ENCODE data around the gene KRTAP5-7. TPM values are rescaled to one million over a fixed set of nuclear protein-coding genes. Genes with fewer than 3 reads are reported as not detected.

The KRTAP5-7 gene
- total RNA-seq, 1 experiment from 2014 or later, result not detected

DNA sequence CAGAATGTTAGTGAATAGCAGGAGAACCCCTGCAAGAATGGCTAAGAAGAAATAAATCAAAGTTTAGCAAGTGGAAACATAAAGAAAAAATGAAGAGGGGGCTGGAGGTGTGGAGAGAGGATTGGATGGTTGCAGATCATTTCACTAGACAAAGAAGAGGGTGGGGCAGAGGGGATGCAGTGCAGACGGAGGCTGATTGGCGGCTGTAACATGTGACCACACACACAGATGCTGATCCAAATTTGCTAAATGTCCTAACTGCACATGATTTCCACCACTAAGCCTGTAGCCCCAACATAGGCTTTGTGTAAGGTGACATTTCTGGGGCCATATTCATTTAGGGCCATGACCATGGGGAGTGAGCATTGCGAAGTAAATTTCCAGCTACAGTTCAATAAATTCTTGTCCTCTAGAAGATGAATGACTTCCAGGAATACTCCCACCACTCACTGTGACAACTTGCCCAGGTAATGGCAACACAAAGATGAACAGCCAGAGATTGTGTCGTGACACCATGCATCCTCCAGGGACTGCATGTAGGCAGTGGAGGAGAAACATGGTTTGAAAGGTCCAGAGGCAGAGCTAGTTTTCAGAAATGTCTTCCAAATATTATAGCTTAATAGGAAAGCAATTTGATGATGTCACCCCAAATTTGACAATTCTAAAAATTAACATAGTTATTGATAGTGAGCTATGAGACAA lies 48.8 kb downstream of the KRTAP5-7 start:
- no peak overlapping the region for H2AFZ ChIP-seq (ENCODE audit: low read depth, low read length, poor library complexity, severe bottlenecking)
- peaks cover 0 to 4% of the 10 kb centered on the region in 2 experiments; a peak in 1 of 4 replicates for H3K4me1 ChIP-seq (ENCODE audit: control insufficient read depth in 1 of 2, insufficient read depth in 2 of 2, low read length in 2 of 2)
- H3K4me3 ChIP-seq (replicated peaks in 1 of 2; ENCODE audit: low read depth in 1 of 2, low read length in 2 of 2), result no peak overlapping the region
- no peaks in the 10 kb centered on the region for H3K36me3 ChIP-seq (ENCODE audit: control insufficient read depth in 1 of 2, insufficient read depth in 2 of 2, low read length in 2 of 2)
- DNase-seq (ENCODE audit: low read depth, low spot score), result no peak
- H3K9me3 ChIP-seq (ENCODE audit: control insufficient read depth in 1 of 2, insufficient read depth in 1 of 2, low read depth in 1 of 2, low read length in 2 of 2), result no peaks in the 10 kb centered on the region
- intact Hi-C loops (cut with micrococcal nuclease), result no loop called here
- no peaks in the 10 kb centered on the region for H4K20me1 ChIP-seq (ENCODE audit: insufficient read depth)
- ChIA-PET RAD21 (ENCODE audit: low non-redundant PET in 1 of 2, low total read pairs in 2 of 2, uncharacterized antibody in 2 of 2, unreplicated experiment in 2 of 2) (no interaction called here), POLR2A (no interaction called here), CTCF (interaction anchor here (1.4 kb wide), 1 partner anchor 12 kb away, joined by 4 read pairs; no protein-coding TSS in a partner anchor)
- TF ChIP-seq, protein P1, sequence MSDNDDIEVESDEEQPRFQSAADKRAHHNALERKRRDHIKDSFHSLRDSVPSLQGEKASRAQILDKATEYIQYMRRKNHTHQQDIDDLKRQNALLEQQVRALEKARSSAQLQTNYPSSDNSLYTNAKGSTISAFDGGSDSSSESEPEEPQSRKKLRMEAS (IDR thresholded peaks at IDR 0.05), result no peak
- TF ChIP-seq YY1 (IDR thresholded peaks at IDR 0.05; ENCODE audit: extremely low read depth, insufficient replicate concordance, low read depth, low read length) (no peak), POLR2A (IDR thresholded peaks at IDR 0.05; ENCODE audit: borderline replicate concordance, extremely low read depth, insufficient read depth, insufficient read length) (no peak), SP1 (IDR thresholded peaks at IDR 0.05; ENCODE audit: low read depth) (no peak), SRF (IDR thresholded peaks at IDR 0.05; ENCODE audit: low read depth) (no peak), POLR2AphosphoS5 (IDR thresholded peaks at IDR 0.05; ENCODE audit: low read depth, low read length) (no peak), CEBPB (IDR thresholded peaks at IDR 0.05; ENCODE audit: low read depth) (no peak), EGR1 (IDR thresholded peaks at IDR 0.05; ENCODE audit: low read depth) (no peak), ZFX (IDR thresholded peaks at IDR 0.05) (no peak), CBX3 (IDR thresholded peaks at IDR 0.05; ENCODE audit: low read depth) (no peak), EZH2phosphoT487 (IDR thresholded peaks at IDR 0.05; ENCODE audit: borderline replicate concordance) (no peak), ZNF274 (IDR thresholded peaks at IDR 0.05; ENCODE audit: low read depth, low read length) (no peak), RAD21 (IDR thresholded peaks at IDR 0.05; ENCODE audit: low read depth) (no peak)
- TF ChIP-seq, protein P2, sequence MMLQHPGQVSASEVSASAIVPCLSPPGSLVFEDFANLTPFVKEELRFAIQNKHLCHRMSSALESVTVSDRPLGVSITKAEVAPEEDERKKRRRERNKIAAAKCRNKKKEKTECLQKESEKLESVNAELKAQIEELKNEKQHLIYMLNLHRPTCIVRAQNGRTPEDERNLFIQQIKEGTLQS (IDR thresholded peaks at IDR 0.05), result no peak
- TF ChIP-seq, protein P3, sequence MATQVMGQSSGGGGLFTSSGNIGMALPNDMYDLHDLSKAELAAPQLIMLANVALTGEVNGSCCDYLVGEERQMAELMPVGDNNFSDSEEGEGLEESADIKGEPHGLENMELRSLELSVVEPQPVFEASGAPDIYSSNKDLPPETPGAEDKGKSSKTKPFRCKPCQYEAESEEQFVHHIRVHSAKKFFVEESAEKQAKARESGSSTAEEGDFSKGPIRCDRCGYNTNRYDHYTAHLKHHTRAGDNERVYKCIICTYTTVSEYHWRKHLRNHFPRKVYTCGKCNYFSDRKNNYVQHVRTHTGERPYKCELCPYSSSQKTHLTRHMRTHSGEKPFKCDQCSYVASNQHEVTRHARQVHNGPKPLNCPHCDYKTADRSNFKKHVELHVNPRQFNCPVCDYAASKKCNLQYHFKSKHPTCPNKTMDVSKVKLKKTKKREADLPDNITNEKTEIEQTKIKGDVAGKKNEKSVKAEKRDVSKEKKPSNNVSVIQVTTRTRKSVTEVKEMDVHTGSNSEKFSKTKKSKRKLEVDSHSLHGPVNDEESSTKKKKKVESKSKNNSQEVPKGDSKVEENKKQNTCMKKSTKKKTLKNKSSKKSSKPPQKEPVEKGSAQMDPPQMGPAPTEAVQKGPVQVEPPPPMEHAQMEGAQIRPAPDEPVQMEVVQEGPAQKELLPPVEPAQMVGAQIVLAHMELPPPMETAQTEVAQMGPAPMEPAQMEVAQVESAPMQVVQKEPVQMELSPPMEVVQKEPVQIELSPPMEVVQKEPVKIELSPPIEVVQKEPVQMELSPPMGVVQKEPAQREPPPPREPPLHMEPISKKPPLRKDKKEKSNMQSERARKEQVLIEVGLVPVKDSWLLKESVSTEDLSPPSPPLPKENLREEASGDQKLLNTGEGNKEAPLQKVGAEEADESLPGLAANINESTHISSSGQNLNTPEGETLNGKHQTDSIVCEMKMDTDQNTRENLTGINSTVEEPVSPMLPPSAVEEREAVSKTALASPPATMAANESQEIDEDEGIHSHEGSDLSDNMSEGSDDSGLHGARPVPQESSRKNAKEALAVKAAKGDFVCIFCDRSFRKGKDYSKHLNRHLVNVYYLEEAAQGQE (IDR thresholded peaks at IDR 0.05; ENCODE audit: low read depth), result no peak
- TF ChIP-seq, protein P4, sequence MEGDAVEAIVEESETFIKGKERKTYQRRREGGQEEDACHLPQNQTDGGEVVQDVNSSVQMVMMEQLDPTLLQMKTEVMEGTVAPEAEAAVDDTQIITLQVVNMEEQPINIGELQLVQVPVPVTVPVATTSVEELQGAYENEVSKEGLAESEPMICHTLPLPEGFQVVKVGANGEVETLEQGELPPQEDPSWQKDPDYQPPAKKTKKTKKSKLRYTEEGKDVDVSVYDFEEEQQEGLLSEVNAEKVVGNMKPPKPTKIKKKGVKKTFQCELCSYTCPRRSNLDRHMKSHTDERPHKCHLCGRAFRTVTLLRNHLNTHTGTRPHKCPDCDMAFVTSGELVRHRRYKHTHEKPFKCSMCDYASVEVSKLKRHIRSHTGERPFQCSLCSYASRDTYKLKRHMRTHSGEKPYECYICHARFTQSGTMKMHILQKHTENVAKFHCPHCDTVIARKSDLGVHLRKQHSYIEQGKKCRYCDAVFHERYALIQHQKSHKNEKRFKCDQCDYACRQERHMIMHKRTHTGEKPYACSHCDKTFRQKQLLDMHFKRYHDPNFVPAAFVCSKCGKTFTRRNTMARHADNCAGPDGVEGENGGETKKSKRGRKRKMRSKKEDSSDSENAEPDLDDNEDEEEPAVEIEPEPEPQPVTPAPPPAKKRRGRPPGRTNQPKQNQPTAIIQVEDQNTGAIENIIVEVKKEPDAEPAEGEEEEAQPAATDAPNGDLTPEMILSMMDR (IDR thresholded peaks at IDR 0.05 in 2 of 3, conservative IDR thresholded peaks at IDR 0.05 in 1 of 3; ENCODE audit: borderline replicate concordance in 1 of 3, insufficient read depth in 1 of 3, low read depth in 2 of 3, low read length in 2 of 3), result no peak
- no peak for ATAC-seq
- H3K4me2 ChIP-seq (ENCODE audit: low read length), result no peak overlapping the region
- no peaks in the 10 kb centered on the region for H3K9me2 ChIP-seq (ENCODE audit: insufficient read depth)
- H3K27me3 ChIP-seq (ENCODE audit: insufficient read depth, low read length), result peaks cover 7% of the 10 kb centered on the region; the same call in 1 of the 2 replicates
- no peak overlapping the region for H3K9ac ChIP-seq (ENCODE audit: low read length)
- no peak overlapping the region for H3K27ac ChIP-seq (ENCODE audit: low read depth, low read length)
- no peaks in the 10 kb centered on the region for H3K79me2 ChIP-seq (ENCODE audit: insufficient read depth, low read length)
- BruUV-seq (replicated peaks), result no TSS peak
